Lung (tissue), 12 donors: Measurements from ENCODE around the gene MRPL12. TPM values are rescaled to one million over a fixed set of nuclear protein-coding genes. Genes with fewer than 3 reads are reported as not detected.

Experiments
- ATAC-seq: fragments of 200-7000 bp; cut with Tn5 transposase; one replicate; pipeline ENCODE4 v1.9.1; 2020; ENCODE audit warnings: moderate number of reproducible peaks; ENCODE audit not compliant: insufficient read depth, low FRiP score
- DNase-seq, 3 donors: peaks; one replicate each; pipeline ENCODE4 v3.0.0-alpha.2; 2013 to 2017
- H3K27ac ChIP-seq, 2 donors: one replicate each; pipeline ENCODE4 v1.5.1; 2013; ENCODE audit warnings: mild to moderate bottlenecking in 2 of 2, moderate library complexity in 2 of 2, control low read depth in 1 of 2, inconsistent platforms in 1 of 2, low read depth in 1 of 2, low read length in 1 of 2
- H3K27me3 ChIP-seq, 3 donors: one replicate each; pipeline ENCODE4 v1.5.1; 2013; ENCODE audit warnings: low read length in 2 of 3; ENCODE audit not compliant: control insufficient read depth in 3 of 3, insufficient read depth in 3 of 3
- H3K36me3 ChIP-seq, 4 donors: one replicate each; pipeline ENCODE4 v1.5.1; 2013; ENCODE audit warnings: low read length in 4 of 4, mild to moderate bottlenecking in 1 of 4, moderate library complexity in 1 of 4; ENCODE audit not compliant: control insufficient read depth in 4 of 4, insufficient read depth in 4 of 4
- H3K4me1 ChIP-seq, 5 donors: one replicate each; pipeline ENCODE4 v1.5.1; 2013; ENCODE audit warnings: low read length in 5 of 5, mild to moderate bottlenecking in 2 of 5, moderate library complexity in 1 of 5; ENCODE audit not compliant: control insufficient read depth in 5 of 5, insufficient read depth in 5 of 5
- H3K4me3 ChIP-seq: one replicate; pipeline ENCODE4 v1.5.1; 2013; ENCODE audit warnings: mild to moderate bottlenecking, control low read depth, moderate library complexity
- H3K9ac ChIP-seq, 2 donors: one replicate each; pipeline ENCODE4 v1.5.1; 2013; ENCODE audit warnings: low read length in 2 of 2, control low read depth in 1 of 2; ENCODE audit not compliant: insufficient read depth in 1 of 2
- H3K9me3 ChIP-seq, 4 donors: one replicate each; pipeline ENCODE4 v1.5.1; 2013; ENCODE audit warnings: low read length in 3 of 4, mild to moderate bottlenecking in 1 of 4, moderate library complexity in 1 of 4; ENCODE audit not compliant: control insufficient read depth in 4 of 4, insufficient read depth in 3 of 4
- WGBS, 2 donors: extraction: QIAGEN DNeasy Blood & Tissue Kit; methylation state at CpG; one replicate each; pipeline ENCODE4 v1.1.7; 2013; 5-methylcytosine and 5-hydroxymethylcytosine counted together
- polyA plus RNA-seq, 2 donors: library from polyadenylated mRNA; stranded (reverse); fragments of 200-250 nt; gene quantifications; one replicate each; pipeline ENCODE4 v1.2.1, GENCODE V29; 2013
- total RNA-seq, 2 donors: library from RNA; depleted of rRNA in 1 of 2; stranded (reverse); fragments of >200 nt in 1 of 2; gene quantifications; one replicate each; pipeline ENCODE4 v1.2.1, GENCODE V29; 2014 to 2021
- TF ChIP-seq, protein P1 (sequence below): IDR thresholded peaks from 2 replicates; pipeline ENCODE4 v1.5.1; 2012; ENCODE audit warnings: mild to moderate bottlenecking; ENCODE audit errors: control extremely low read depth, extremely low read depth
- donor health status: control.
- donor health status: control.
- donor health status: Bipolar disorder and iron deficiency.
- donor health status: healthy.
- donor health status: DM: yes; HTN: yes; CAD: no.

MRPL12 gene
- total and polyA plus RNA-seq, 4 donors: 6.1 to 154 (median 104) TPM

DNA sequence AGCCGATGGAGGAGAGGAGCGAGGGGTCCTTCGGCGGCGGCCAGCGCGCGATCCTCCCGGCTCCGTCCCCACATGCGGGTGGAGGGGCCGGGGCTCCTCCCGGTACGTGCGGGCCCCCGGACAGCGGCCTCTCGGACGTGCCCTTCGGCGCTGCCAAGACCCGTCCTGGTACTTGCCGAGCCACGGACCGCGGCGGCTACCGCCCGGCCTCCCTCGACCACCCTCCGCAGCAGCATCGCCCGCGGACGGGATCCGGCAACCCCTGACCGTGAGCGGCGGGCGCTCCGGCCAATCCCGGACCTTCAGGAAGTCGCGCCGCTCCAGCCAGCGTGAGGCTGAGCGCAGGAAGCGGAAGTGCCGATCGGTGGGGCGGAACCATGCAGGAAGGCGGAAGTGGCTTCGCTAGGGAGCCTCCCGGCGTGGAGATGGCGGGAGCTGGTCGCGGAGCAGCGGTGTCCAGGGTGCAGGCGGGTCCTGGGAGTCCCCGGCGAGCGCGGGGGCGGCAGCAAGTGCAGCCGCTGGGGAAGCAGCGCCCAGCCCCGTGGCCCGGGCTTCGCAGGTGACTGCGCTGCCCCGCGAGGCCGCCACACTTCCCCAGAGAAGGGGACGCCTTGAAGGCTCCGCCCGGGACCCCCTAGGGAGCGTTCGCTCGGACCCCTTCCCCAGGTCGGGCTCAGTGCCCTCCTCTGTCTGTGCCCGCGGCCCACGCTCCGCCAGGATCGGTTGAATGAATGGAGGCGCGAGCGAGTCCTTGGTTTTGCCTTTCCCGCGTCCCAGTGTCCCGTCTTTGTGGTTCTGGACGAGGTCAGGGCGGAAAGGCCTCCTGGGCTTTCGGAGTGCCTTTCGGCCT is 36.6 kb upstream of the MRPL12 start, which contains the start of the genes CCDC137 and OXLD1:
Gene CCDC137 (plus strand): TSS at position 396 of the 850 bp plus-strand sequence. CDS start 30 bp downstream, at position 426.
Gene OXLD1 (minus strand): TSS at position 264 of the 850 bp plus-strand sequence. CDS start 28 bp downstream, at position 236.
- Histone ChIP-seq H3K9ac (peak within 1 kb of the TSS; percentile 53 to 77), H3K27ac (peak within 1 kb of the TSS; percentile 88 to 93), H3K4me1 (peaks cover 0 to 17% (median 4%) of the 10 kb centered on the region in 5 donors), H3K27me3 (no peaks in the 10 kb centered on the region), H3K9me3 (no peaks in the 10 kb centered on the region), H3K4me3 (peak within 1 kb of the TSS; percentile 93), H3K36me3 (peaks cover 0 to 18% (median 7%) of the 10 kb centered on the region in 4 donors)
- ATAC-seq (peak; percentile 97), DNase-seq (peak; percentile 96 to 98 (median 96))
- TF ChIP-seq, protein P1, sequence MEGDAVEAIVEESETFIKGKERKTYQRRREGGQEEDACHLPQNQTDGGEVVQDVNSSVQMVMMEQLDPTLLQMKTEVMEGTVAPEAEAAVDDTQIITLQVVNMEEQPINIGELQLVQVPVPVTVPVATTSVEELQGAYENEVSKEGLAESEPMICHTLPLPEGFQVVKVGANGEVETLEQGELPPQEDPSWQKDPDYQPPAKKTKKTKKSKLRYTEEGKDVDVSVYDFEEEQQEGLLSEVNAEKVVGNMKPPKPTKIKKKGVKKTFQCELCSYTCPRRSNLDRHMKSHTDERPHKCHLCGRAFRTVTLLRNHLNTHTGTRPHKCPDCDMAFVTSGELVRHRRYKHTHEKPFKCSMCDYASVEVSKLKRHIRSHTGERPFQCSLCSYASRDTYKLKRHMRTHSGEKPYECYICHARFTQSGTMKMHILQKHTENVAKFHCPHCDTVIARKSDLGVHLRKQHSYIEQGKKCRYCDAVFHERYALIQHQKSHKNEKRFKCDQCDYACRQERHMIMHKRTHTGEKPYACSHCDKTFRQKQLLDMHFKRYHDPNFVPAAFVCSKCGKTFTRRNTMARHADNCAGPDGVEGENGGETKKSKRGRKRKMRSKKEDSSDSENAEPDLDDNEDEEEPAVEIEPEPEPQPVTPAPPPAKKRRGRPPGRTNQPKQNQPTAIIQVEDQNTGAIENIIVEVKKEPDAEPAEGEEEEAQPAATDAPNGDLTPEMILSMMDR: no peak
- WGBS, 2 donors: 0% methylated on average over 81 to 96 of the region's 96 CpGs

DNA sequence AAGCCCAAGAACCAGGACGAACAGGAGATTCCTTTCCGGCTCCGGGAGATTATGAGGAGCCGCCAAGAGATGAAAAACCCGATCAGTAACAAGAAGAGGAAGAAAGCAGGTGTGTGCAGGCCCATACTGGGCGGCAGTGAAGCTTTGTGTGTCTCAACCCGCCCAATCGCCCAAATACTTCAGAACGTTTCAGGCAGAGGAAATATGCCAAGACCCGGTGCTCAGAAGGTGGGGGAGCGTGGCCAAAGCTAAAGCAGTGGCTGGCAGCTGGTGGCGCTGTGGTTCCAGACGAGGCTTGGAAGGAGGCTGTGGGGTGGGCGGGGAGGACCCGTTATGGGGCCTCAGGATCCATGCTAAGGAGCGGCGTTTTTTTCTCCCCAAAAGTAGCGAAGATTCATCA is 35.4 kb upstream of the MRPL12 start:
- Histone ChIP-seq H3K27ac (no peak overlapping the region), H3K4me3 (no peak overlapping the region), H3K27me3 (no peaks in the 10 kb centered on the region), H3K4me1 (peaks cover 0 to 17% (median 4%) of the 10 kb centered on the region in 5 donors), H3K9me3 (no peaks in the 10 kb centered on the region), H3K9ac (no peak overlapping the region), H3K36me3 (peaks cover 6 to 30% (median 10%) of the 10 kb centered on the region in 4 donors)
- DNase-seq (no peak), ATAC-seq (no peak)
- 79 to 85% methylated on average over 18 of the region's 18 CpGs for WGBS, 2 donors
- TF ChIP-seq, protein P1: no peak

DNA sequence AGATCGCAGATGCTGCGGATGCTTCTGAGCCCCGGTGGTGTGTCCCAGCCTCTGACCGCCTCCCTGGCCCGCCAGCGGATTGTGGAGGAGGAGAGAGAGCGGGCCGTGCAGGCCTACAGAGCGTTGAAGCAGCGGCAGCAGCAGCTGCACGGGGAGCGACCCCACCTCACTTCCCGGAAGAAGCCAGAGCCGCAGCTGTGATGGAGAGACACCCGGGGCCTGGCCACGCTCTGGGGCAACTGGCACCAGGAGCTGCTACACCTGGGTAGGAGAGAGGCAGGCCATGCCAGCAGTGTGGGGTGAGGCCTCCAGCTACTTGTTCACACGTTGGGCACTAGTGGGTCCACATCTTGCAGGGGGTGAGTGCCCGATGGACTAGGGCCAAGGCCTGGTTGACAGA is 30.7 kb upstream of the MRPL12 start:
- TF ChIP-seq, protein P1: no peak
- Histone ChIP-seq H3K27ac (no peak overlapping the region), H3K4me3 (no peak overlapping the region), H3K9ac (no peak overlapping the region), H3K36me3 (peaks cover 11 to 42% (median 13%) of the 10 kb centered on the region in 4 donors), H3K9me3 (no peaks in the 10 kb centered on the region), H3K4me1 (peaks cover 0 to 7% (median 2%) of the 10 kb centered on the region in 5 donors), H3K27me3 (no peaks in the 10 kb centered on the region)
- DNase-seq (no peak), ATAC-seq (no peak)
- 82 to 96% methylated on average over 18 of the region's 18 CpGs for WGBS, 2 donors
